Measurements from ENCODE around the gene CRIM1. TPM values are rescaled to one million over a fixed set of nuclear protein-coding genes. Genes with fewer than 3 reads are reported as not detected.

The CRIM1 gene
- total and polyA plus RNA-seq, 7 donors: 10.2 to 68.1 (median 53.1) TPM

DNA sequence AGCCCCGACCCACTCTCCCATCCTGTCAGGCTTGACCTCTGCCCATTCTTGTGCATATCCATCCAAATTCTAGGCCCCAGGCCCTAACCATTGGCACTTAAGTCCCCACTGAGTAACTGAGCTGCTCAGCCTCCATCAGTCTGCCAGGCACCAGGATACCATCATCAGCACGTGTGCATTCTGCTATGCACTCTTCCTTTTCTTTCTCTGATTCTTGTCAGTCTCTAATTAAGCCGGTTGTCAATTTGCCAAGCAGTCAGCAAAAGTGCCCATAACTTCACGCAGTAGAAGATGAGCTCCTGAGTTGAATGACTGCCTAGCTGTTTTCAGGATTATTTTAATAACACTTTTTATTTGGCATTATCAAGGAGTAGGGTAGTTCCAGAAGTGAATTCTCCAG lies 135.2 kb downstream of the CRIM1 start:
- Histone ChIP-seq H3K4me3 (no peak overlapping the region), H3K4me1 (peaks cover 67% of the 10 kb centered on the region), H3K27me3 (ENCODE audit: insufficient read depth in 3 of 3, low read length in 2 of 3) (no peaks in the 10 kb centered on the region), H3K36me3 (ENCODE audit: insufficient read depth in 1 of 2, low read depth in 1 of 2) (no peaks in the 10 kb centered on the region), H3K9me3 (no peaks in the 10 kb centered on the region), H3K27ac (no peak overlapping the region)
- 56 to 75% (median 57%) methylated on average over 4 of the region's 4 CpGs for WGBS, 3 donors
- DNase-seq (no peak), ATAC-seq (no peak)
- TF ChIP-seq, protein P1, sequence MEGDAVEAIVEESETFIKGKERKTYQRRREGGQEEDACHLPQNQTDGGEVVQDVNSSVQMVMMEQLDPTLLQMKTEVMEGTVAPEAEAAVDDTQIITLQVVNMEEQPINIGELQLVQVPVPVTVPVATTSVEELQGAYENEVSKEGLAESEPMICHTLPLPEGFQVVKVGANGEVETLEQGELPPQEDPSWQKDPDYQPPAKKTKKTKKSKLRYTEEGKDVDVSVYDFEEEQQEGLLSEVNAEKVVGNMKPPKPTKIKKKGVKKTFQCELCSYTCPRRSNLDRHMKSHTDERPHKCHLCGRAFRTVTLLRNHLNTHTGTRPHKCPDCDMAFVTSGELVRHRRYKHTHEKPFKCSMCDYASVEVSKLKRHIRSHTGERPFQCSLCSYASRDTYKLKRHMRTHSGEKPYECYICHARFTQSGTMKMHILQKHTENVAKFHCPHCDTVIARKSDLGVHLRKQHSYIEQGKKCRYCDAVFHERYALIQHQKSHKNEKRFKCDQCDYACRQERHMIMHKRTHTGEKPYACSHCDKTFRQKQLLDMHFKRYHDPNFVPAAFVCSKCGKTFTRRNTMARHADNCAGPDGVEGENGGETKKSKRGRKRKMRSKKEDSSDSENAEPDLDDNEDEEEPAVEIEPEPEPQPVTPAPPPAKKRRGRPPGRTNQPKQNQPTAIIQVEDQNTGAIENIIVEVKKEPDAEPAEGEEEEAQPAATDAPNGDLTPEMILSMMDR (IDR thresholded peaks at IDR 0.05): no peak
- intact Hi-C loops (cut with DNase I): no loop called here

DNA sequence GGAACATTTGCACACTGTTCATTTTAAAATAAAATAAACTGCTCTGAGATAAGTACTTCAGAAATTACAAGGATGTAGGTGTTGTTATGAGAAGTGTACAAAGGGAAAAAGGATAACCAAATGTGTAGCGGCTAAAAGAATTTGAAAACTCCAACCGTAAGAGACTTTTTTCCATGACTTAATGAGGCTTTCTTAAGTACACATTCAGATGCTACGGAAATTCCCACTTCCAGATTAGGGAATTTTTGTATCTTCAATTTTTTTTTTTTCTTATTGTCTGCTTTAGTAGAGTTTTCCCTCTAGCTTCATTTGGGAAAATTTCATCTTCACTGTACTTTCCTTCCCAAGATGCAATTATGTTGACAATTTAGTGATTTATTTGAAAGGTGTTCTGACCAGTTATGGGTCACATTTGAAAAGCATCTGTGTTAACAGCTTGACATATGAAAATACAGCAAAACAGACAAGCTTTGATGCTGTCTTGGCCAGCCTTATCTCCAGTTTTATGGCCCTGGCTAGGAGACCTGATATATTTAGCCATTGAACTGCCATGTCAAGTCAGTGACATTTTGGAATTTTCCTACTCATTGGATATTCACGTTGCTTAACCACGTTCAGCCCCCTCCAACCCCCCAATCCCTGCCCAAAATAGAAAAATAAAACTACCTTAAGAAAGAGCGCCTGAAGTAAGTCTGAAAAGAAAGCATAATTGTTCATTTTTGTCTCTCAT lies 136.8 kb downstream of the CRIM1 start:
- peak overlapping the region; percentile 1 for H3K27ac ChIP-seq

DNA sequence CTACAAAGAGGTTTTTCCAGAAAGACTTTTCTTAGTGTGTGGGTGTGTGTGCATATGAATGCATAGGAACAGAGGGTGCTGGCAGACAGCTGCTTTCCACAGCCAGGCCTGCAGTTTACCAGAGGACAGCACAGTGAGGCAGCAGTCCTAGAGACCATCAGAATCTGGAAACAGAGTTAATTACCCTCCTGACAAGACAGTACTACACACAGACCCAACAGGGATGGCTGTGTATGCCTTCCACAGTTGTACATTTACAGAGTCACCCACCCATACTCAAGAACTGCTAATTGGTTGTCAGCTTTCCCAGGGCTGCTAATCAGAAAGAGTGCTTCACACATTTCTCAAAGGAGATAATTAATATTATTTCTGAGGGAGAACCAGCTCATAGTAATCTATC lies 137.7 kb downstream of the CRIM1 start:
- Histone ChIP-seq H3K4me1 (peaks cover 64% of the 10 kb centered on the region), H3K36me3 (ENCODE audit: insufficient read depth in 1 of 2, low read depth in 1 of 2) (no peaks in the 10 kb centered on the region), H3K4me3 (no peak overlapping the region), H3K27me3 (ENCODE audit: insufficient read depth in 3 of 3, low read length in 2 of 3) (no peaks in the 10 kb centered on the region), H3K9me3 (no peaks in the 10 kb centered on the region), H3K27ac (peak overlapping the region; percentile 1)
- intact Hi-C loops (cut with DNase I): no loop called here
- DNase-seq: no peak
- ATAC-seq: peak in 1 of 4 donors; percentile 35
- TF ChIP-seq, protein P1 (IDR thresholded peaks at IDR 0.05): no peak

More for the DNA sequence above, 136.8 kb downstream of the CRIM1 start:
- Histone ChIP-seq H3K36me3 (ENCODE audit: insufficient read depth in 1 of 2, low read depth in 1 of 2) (no peaks in the 10 kb centered on the region), H3K4me1 (peaks cover 65% of the 10 kb centered on the region), H3K27me3 (ENCODE audit: insufficient read depth in 3 of 3, low read length in 2 of 3) (no peaks in the 10 kb centered on the region), H3K9me3 (no peaks in the 10 kb centered on the region), H3K4me3 (no peak overlapping the region)
- DNase-seq (no peak), ATAC-seq (no peak)
- WGBS, 3 donors: 54 to 61% (median 60%) methylated on average over 6 of the region's 6 CpGs
- TF ChIP-seq, protein P1 (IDR thresholded peaks at IDR 0.05): no peak
- intact Hi-C loops (cut with DNase I): no loop called here

DNA sequence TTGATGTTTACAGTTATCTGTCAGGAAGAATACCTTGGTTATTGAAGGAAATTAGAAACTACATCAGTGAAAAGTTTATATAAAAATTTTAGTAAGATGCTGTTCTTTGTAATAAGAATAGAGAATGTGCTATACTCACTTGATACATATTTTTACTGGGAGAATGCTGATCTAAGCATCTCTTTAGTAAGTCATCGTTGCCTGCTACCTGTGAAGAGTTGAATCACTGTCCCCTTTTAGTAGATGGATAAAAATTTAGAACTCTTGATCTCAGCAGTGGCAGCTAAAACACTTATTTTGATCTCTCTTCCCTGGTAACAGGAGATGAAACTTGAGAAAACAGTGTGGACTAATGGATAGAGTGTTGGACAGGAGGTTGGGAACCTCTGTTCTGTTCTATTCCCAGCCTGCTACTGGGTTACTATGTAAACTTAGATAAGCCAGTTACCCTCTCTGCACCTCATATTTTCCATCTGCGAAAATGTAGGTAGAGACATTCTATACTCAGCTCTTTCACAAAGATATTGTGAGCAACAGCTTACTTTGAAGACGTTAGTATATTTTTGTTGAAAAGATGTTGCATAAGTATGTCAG lies 142.1 kb downstream of the CRIM1 start:
- peak overlapping the region; percentile 2 for H3K27ac ChIP-seq
- H3K36me3 ChIP-seq (ENCODE audit: insufficient read depth in 1 of 2, low read depth in 1 of 2): peaks cover 2 to 40% of the 10 kb centered on the region in 2 donors
- peaks cover 37% of the 10 kb centered on the region for H3K4me1 ChIP-seq
- ATAC-seq (peak in 3 of 4 donors; percentile 31 to 72 (median 57)), DNase-seq (no peak)
- WGBS, 3 donors: 23 to 38% (median 33%) methylated on average over 3 of the region's 3 CpGs
- intact Hi-C loops (cut with DNase I): no loop called here
- TF ChIP-seq, protein P1 (IDR thresholded peaks at IDR 0.05): no peak
- H3K9me3 ChIP-seq: no peaks in the 10 kb centered on the region
- no peaks in the 10 kb centered on the region for H3K27me3 ChIP-seq (ENCODE audit: insufficient read depth in 3 of 3, low read length in 2 of 3)
- H3K4me3 ChIP-seq: no peak overlapping the region
